CD14-positive monocyte (primary cell): ENCODE data around the gene ABI3. TPM values are rescaled to one million over a fixed set of nuclear protein-coding genes. Genes with fewer than 3 reads are reported as not detected.

Source experiments
- DNase-seq, 3 donors: peaks; one replicate each; pipeline ENCODE4 v3.0.0-alpha.2; 2011 to 2022
- H2AFZ ChIP-seq: 2 replicates; pipeline ENCODE4 v1.6.0; 2012; ENCODE audit warnings: mild to moderate bottlenecking, low read depth, low read length, inconsistent platforms; ENCODE audit not compliant: insufficient read depth, poor library complexity, severe bottlenecking
- H3K27ac ChIP-seq, 2 donors: 1 replicate in 1 of 2; 2 replicates in 1 of 2; pipeline ENCODE4 v1.5.1; 2012 to 2013; ENCODE audit warnings: low read length in 2 of 2, control low read depth in 1 of 2, inconsistent platforms in 1 of 2, low read depth in 1 of 2, mild to moderate bottlenecking in 1 of 2
- H3K27me3 ChIP-seq, 2 donors: one replicate each; pipeline versions ENCODE4 v1.6.0 to v1.6.1; 2011 to 2013; ENCODE audit warnings: low read length in 2 of 2; ENCODE audit not compliant: control insufficient read depth in 2 of 2, insufficient read depth in 2 of 2
- H3K36me3 ChIP-seq, 2 donors: replicated peaks in 1 of 2; 1 replicate in 1 of 2; 2 replicates in 1 of 2; pipeline versions ENCODE4 v1.5.1 to v1.6.1; 2012 to 2013; ENCODE audit warnings: low read length in 2 of 2, control low read depth in 1 of 2, inconsistent platforms in 1 of 2, mild to moderate bottlenecking in 1 of 2; ENCODE audit not compliant: insufficient read depth in 2 of 2, control insufficient read depth in 1 of 2
- H3K4me1 ChIP-seq, 2 donors: 1 replicate in 1 of 2; 2 replicates in 1 of 2; pipeline versions ENCODE4 v1.5.1 to v1.6.1; 2012 to 2013; ENCODE audit warnings: low read length in 2 of 2, control low read depth in 1 of 2, inconsistent platforms in 1 of 2, mild to moderate bottlenecking in 1 of 2, moderate library complexity in 1 of 2; ENCODE audit not compliant: insufficient read depth in 2 of 2, control insufficient read depth in 1 of 2
- H3K4me2 ChIP-seq: replicated peaks from 2 replicates; pipeline ENCODE3; 2012; ENCODE audit warnings: low read length, moderate library complexity, mild to moderate bottlenecking; ENCODE audit not compliant: poor library complexity, severe bottlenecking; ENCODE audit errors: extremely low read depth
- H3K4me3 ChIP-seq, 3 experiments: fragments of 200-600 bp in 1 of 3; sonication (generic) in 1 of 3; replicated peaks in 1 of 3; 1 replicate in 2 of 3; 2 replicates in 1 of 3; pipeline ENCODE4 v1.5.1; 2011 to 2013; ENCODE audit warnings: low read length in 3 of 3, mild to moderate bottlenecking in 3 of 3, control low read depth in 2 of 3, low read depth in 2 of 3, inconsistent platforms in 1 of 3, moderate library complexity in 1 of 3
- H3K79me2 ChIP-seq: 2 replicates; pipeline ENCODE4 v1.6.0; 2012; ENCODE audit warnings: mild to moderate bottlenecking, control low read depth, inconsistent platforms, low read length, moderate library complexity; ENCODE audit not compliant: insufficient read depth
- H3K9ac ChIP-seq: 2 replicates; pipeline ENCODE4 v1.6.0; 2017; ENCODE audit warnings: low read length, mild to moderate bottlenecking; ENCODE audit not compliant: insufficient read depth, poor library complexity, severe bottlenecking
- H3K9me3 ChIP-seq, 2 donors: replicated peaks in 1 of 2; 1 replicate in 1 of 2; 2 replicates in 1 of 2; pipeline versions ENCODE4 v1.5.1 to v1.6.1; 2012 to 2013; ENCODE audit warnings: low read length in 2 of 2, control low read depth in 1 of 2; ENCODE audit not compliant: control insufficient read depth in 1 of 2, insufficient read depth in 1 of 2
- H4K20me1 ChIP-seq: 2 replicates; pipeline ENCODE4 v1.6.0; 2012; ENCODE audit warnings: mild to moderate bottlenecking, low read length, control low read depth, moderate library complexity; ENCODE audit not compliant: insufficient read depth
- H3K27ac Mint-ChIP-seq, 7 donors: one replicate each; pipeline ENCODE4 v1.8.0; 2020; ENCODE audit warnings: mild to moderate bottlenecking in 7 of 7, mixed read lengths in 7 of 7, moderate library complexity in 6 of 7, inconsistent platforms in 2 of 7
- H3K27me3 Mint-ChIP-seq, 3 donors: one replicate each; pipeline ENCODE4 v1.8.0; 2021 to 2022; ENCODE audit warnings: low read depth in 3 of 3, mild to moderate bottlenecking in 3 of 3, mixed read lengths in 3 of 3, moderate library complexity in 3 of 3, inconsistent platforms in 1 of 3
- H3K36me3 Mint-ChIP-seq, 2 donors: one replicate each; pipeline ENCODE4 v1.8.0; 2020; ENCODE audit warnings: mixed read lengths in 2 of 2, inconsistent platforms in 1 of 2, mild to moderate bottlenecking in 1 of 2
- H3K4me1 Mint-ChIP-seq: one replicate; pipeline ENCODE4 v1.8.0; 2020; ENCODE audit warnings: mild to moderate bottlenecking, mixed read lengths
- H3K4me3 Mint-ChIP-seq, 2 donors: one replicate each; pipeline ENCODE4 v1.8.0; 2020; ENCODE audit warnings: mild to moderate bottlenecking in 2 of 2, mixed read lengths in 2 of 2, moderate library complexity in 1 of 2
- H3K9me3 Mint-ChIP-seq, 7 donors: one replicate each; pipeline ENCODE4 v1.8.0; 2020 to 2022; ENCODE audit warnings: mixed read lengths in 7 of 7, mild to moderate bottlenecking in 6 of 7, moderate library complexity in 6 of 7, inconsistent platforms in 2 of 7
- WGBS: methylation state at CpG from one replicate; pipeline ENCODE4 v1.1.5; 2013; ENCODE audit warnings: missing lambda C conversion rate; ENCODE audit not compliant: insufficient coverage; 5-methylcytosine and 5-hydroxymethylcytosine counted together
- intact Hi-C, 2 donors: fragments of 100-400 bp; cut with micrococcal nuclease; formaldehyde crosslinking; loops; one replicate each; pipeline versions ENCODE4 v1.15.0 to v1.15.1; 2023
- polyA plus RNA-seq, 3 donors: library from polyadenylated mRNA; depleted of rRNA in 1 of 3; unstranded in 2 of 3; stranded (reverse) in 1 of 3; fragments of 300-500 nt in 2 of 3; fragments of >200 nt in 1 of 3; fragmentation: Illumina TruSeq in 2 of 3; gene quantifications; 1 replicate in 2 of 3; 2 replicates in 1 of 3; pipeline ENCODE4 v1.2.3, GENCODE V29; 2012 to 2021
- TF ChIP-seq, protein P1 (sequence below): fragments of 200-600 bp; IDR thresholded peaks from one replicate; pipeline ENCODE4 v1.8.0; 2022; ENCODE audit warnings: antibody characterized with exemption, mild to moderate bottlenecking

The ABI3 gene
- polyA plus RNA-seq, 3 donors, result 43.2 to 90.6 (median 73.2) TPM

DNA sequence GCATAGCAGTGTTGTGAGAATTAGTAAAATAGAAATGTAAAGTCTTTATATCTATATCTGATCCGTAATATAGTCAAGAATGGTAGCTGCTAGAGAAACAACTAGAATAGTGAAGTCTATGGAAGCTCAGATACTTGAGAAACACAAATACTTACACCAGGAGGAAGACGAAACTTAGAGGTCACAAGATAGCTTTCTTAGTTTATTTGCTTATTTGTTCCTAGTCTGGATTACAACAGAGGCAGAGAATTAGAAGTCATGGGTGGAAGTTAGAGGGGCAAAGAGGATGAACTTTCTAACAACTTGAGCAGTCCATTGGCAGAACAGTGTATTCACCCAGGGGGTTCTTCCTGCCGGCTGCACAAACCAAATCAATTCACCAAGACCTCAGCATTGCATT lies 14.0 kb upstream of the ABI3 start:
- TF ChIP-seq, protein P1, sequence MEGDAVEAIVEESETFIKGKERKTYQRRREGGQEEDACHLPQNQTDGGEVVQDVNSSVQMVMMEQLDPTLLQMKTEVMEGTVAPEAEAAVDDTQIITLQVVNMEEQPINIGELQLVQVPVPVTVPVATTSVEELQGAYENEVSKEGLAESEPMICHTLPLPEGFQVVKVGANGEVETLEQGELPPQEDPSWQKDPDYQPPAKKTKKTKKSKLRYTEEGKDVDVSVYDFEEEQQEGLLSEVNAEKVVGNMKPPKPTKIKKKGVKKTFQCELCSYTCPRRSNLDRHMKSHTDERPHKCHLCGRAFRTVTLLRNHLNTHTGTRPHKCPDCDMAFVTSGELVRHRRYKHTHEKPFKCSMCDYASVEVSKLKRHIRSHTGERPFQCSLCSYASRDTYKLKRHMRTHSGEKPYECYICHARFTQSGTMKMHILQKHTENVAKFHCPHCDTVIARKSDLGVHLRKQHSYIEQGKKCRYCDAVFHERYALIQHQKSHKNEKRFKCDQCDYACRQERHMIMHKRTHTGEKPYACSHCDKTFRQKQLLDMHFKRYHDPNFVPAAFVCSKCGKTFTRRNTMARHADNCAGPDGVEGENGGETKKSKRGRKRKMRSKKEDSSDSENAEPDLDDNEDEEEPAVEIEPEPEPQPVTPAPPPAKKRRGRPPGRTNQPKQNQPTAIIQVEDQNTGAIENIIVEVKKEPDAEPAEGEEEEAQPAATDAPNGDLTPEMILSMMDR, result no peak
- no peak for DNase-seq
- no peaks in the 10 kb centered on the region for H3K9me3 ChIP-seq
- H3K27ac ChIP-seq, result no peak overlapping the region
- H3K4me1 Mint-ChIP-seq, result peaks cover 47% of the 10 kb centered on the region
- H3K27me3 ChIP-seq, result no peaks in the 10 kb centered on the region
- no peak overlapping the region for H3K9ac ChIP-seq
- H3K4me3 Mint-ChIP-seq, result no peak overlapping the region
- H3K4me3 ChIP-seq, result no peak overlapping the region
- no peaks in the 10 kb centered on the region for H4K20me1 ChIP-seq
- no peak overlapping the region for H3K4me2 ChIP-seq
- no peaks in the 10 kb centered on the region for H3K79me2 ChIP-seq
- H3K27ac Mint-ChIP-seq, result peak overlapping the region in 5 of 7 donors; percentile 1 to 68 (median 30)
- H3K36me3 Mint-ChIP-seq, result peaks cover 0 to 3% of the 10 kb centered on the region in 2 donors
- intact Hi-C loops, result no loop called here
- H2AFZ ChIP-seq, result no peak overlapping the region
- H3K4me1 ChIP-seq, result peaks cover 31 to 36% of the 10 kb centered on the region in 2 donors
- H3K27me3 Mint-ChIP-seq, result peaks cover 0 to 9% (median 0%) of the 10 kb centered on the region in 3 donors
- H3K9me3 Mint-ChIP-seq, result peaks cover 0 to 1% (median 0%) of the 10 kb centered on the region in 7 donors
- H3K36me3 ChIP-seq, result no peaks in the 10 kb centered on the region
- WGBS, result no CpG with 5 or more reads among the region's 3 CpGs

DNA sequence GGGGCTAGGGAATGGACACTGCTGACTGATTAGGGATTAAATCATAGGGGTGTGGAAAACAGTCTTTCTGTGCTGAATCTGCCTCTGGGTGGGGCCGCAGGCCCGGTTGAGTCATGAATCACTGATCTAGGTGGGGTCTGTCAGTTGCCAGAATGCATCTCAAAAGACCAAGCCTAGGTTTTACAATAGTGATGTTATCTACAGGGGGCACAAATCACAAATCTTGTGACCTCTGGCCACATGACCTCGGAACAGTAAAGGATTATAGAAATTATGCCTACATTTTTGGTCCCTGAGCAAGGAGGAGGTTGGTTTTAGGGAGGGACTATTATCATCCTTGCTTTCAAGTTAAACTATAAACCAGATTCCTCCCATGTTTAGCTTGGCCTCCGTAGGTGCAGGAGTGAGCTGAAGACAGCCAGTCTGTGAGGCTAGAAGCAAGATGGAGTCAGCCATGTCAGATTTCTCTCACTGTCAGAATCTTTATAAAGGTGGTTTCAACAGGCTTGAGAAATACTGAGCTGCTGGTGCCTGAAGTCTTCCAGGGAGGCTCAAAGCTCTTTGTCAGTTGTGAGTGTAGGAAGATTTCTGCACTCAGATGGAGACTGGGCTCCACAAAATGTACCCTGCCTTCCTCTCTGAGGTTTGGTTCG lies 13.0 kb upstream of the ABI3 start:
- Mint-ChIP-seq H3K36me3 (peaks cover 0 to 3% of the 10 kb centered on the region in 2 donors), H3K27ac (peak overlapping the region in 1 of 7 donors; percentile 18), H3K4me1 (peaks cover 40% of the 10 kb centered on the region), H3K27me3 (peaks cover 0 to 9% (median 3%) of the 10 kb centered on the region in 3 donors), H3K9me3 (peaks cover 0 to 1% (median 0%) of the 10 kb centered on the region in 7 donors), H3K4me3 (no peak overlapping the region)
- 0% methylated on average over 1 of the region's 5 CpGs for WGBS
- no peak overlapping the region for H3K27ac ChIP-seq
- no peaks in the 10 kb centered on the region for H4K20me1 ChIP-seq
- H2AFZ ChIP-seq, result no peak overlapping the region
- H3K36me3 ChIP-seq, result no peaks in the 10 kb centered on the region
- H3K9me3 ChIP-seq, result no peaks in the 10 kb centered on the region
- no peaks in the 10 kb centered on the region for H3K79me2 ChIP-seq
- H3K27me3 ChIP-seq, result no peaks in the 10 kb centered on the region
- H3K4me3 ChIP-seq, result no peak overlapping the region
- DNase-seq, result no peak
- H3K4me1 ChIP-seq, result peaks cover 23 to 26% of the 10 kb centered on the region in 2 donors
- H3K9ac ChIP-seq, result no peak overlapping the region
- no peak overlapping the region for H3K4me2 ChIP-seq
- intact Hi-C loops, result no loop called here
- TF ChIP-seq, protein P1, result no peak
